NB4 (cell line): ENCODE measurements around the gene ADRM1.

Source experiments
- CTCF ChIP-seq: IDR thresholded peaks from one replicate; pipeline ENCODE4 v1.5.1; 2012; ENCODE audit warnings: low read depth, low read length
- MAX ChIP-seq: IDR thresholded peaks from 2 replicates; pipeline ENCODE4 v1.6.1; 2011; ENCODE audit warnings: low read depth, low read length
- POLR2A ChIP-seq: IDR thresholded peaks from 2 replicates; pipeline ENCODE4 v1.6.1; 2011; ENCODE audit warnings: mild to moderate bottlenecking; ENCODE audit not compliant: insufficient read length; ENCODE audit errors: extremely low read depth

GRCh38 chr20:62307226-62308101 lies 4.7 kb downstream of the ADRM1 start:
- TF ChIP-seq CTCF (no peak), MAX (no peak), POLR2A (no peak)
